WERI-Rb-1 (cell line): ENCODE results near the gene TMEM161A.

Source experiments
- DNase-seq: peaks from one replicate; pipeline ENCODE4 v3.0.0-alpha.2; 2020
- H3K27ac ChIP-seq: fragments of 250-450 bp; sonication (Bioruptor Pico); 2 replicates; pipeline ENCODE4 v1.5.1; 2020; ENCODE audit warnings: mild to moderate bottlenecking, moderate library complexity
- H3K27me3 ChIP-seq: fragments of 250-450 bp; sonication (Bioruptor Pico); 2 replicates; pipeline ENCODE4 v1.5.1; 2021; ENCODE audit warnings: mild to moderate bottlenecking, low read depth, moderate library complexity; ENCODE audit not compliant: insufficient read depth, severe bottlenecking
- H3K36me3 ChIP-seq: fragments of 250-450 bp; sonication (Bioruptor Pico); 2 replicates; pipeline ENCODE4 v1.5.1; 2020; ENCODE audit warnings: mild to moderate bottlenecking, moderate library complexity
- H3K4me3 ChIP-seq: 2 replicates; pipeline ENCODE4 v1.5.1; 2011; ENCODE audit warnings: low read depth, mild to moderate bottlenecking, control low read depth, low read length
- H3K9me3 ChIP-seq: fragments of 250-450 bp; sonication (Bioruptor Pico); 2 replicates; pipeline ENCODE4 v1.5.1; 2021; ENCODE audit warnings: mild to moderate bottlenecking, moderate library complexity; ENCODE audit not compliant: severe bottlenecking
- TF ChIP-seq, protein P1 (sequence below): IDR thresholded peaks from 2 replicates; pipeline ENCODE4 v1.5.1; 2011; ENCODE audit warnings: low read depth, mild to moderate bottlenecking, control low read depth, inconsistent platforms, low read length

TMEM161A gene

GRCh38 chr19:19169236-19170052 lies 31.2 kb upstream of the TMEM161A start:
- Histone ChIP-seq H3K36me3 (no peaks in the 10 kb centered on the region), H3K27me3 (no peaks in the 10 kb centered on the region), H3K9me3 (no peaks in the 10 kb centered on the region), H3K27ac (no peak overlapping the region), H3K4me3 (peak overlapping the region; percentile 23)
- TF ChIP-seq, protein P1, sequence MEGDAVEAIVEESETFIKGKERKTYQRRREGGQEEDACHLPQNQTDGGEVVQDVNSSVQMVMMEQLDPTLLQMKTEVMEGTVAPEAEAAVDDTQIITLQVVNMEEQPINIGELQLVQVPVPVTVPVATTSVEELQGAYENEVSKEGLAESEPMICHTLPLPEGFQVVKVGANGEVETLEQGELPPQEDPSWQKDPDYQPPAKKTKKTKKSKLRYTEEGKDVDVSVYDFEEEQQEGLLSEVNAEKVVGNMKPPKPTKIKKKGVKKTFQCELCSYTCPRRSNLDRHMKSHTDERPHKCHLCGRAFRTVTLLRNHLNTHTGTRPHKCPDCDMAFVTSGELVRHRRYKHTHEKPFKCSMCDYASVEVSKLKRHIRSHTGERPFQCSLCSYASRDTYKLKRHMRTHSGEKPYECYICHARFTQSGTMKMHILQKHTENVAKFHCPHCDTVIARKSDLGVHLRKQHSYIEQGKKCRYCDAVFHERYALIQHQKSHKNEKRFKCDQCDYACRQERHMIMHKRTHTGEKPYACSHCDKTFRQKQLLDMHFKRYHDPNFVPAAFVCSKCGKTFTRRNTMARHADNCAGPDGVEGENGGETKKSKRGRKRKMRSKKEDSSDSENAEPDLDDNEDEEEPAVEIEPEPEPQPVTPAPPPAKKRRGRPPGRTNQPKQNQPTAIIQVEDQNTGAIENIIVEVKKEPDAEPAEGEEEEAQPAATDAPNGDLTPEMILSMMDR = no peak
- DNase-seq = no peak

DNA sequence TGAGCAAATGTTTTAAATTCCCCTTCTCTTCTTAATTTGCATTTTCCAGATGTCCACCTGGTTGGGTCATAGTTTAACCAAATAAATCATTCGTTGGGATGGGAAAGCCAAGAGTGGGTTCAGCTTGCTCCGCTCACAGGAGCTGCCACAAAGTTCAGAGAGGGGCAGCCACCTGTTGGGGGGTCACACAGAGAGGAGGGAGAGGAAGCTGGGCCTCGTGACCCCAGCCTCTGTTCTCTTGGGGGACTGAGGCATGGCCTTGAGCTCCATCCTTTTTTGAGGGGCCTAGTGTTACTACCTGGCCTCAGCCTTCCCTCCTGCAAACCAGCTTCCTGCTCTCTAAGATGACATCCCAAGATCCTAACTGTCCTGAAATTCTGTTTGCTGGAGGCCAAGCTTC lies 29.3 kb upstream of the TMEM161A start:
- Histone ChIP-seq H3K4me3 (no peak overlapping the region), H3K27me3 (no peaks in the 10 kb centered on the region), H3K9me3 (no peaks in the 10 kb centered on the region), H3K27ac (no peak overlapping the region), H3K36me3 (no peaks in the 10 kb centered on the region)
- TF ChIP-seq, protein P1 = no peak
- no peak for DNase-seq

GRCh38 chr19:19165396-19165795 lies 27.1 kb upstream of the TMEM161A start:
- TF ChIP-seq, protein P1 = no peak
- Histone ChIP-seq H3K4me3 (no peak overlapping the region), H3K9me3 (peaks cover 3% of the 10 kb centered on the region), H3K27me3 (no peaks in the 10 kb centered on the region), H3K36me3 (no peaks in the 10 kb centered on the region), H3K27ac (no peak overlapping the region)
- no peak for DNase-seq

GRCh38 chr19:19162495-19162894 lies 24.2 kb upstream of the TMEM161A start:
- DNase-seq = no peak
- Histone ChIP-seq H3K9me3 (peaks cover 3% of the 10 kb centered on the region), H3K27ac (no peak overlapping the region), H3K36me3 (no peaks in the 10 kb centered on the region), H3K27me3 (no peaks in the 10 kb centered on the region), H3K4me3 (no peak overlapping the region)
- TF ChIP-seq, protein P1 = no peak

DNA sequence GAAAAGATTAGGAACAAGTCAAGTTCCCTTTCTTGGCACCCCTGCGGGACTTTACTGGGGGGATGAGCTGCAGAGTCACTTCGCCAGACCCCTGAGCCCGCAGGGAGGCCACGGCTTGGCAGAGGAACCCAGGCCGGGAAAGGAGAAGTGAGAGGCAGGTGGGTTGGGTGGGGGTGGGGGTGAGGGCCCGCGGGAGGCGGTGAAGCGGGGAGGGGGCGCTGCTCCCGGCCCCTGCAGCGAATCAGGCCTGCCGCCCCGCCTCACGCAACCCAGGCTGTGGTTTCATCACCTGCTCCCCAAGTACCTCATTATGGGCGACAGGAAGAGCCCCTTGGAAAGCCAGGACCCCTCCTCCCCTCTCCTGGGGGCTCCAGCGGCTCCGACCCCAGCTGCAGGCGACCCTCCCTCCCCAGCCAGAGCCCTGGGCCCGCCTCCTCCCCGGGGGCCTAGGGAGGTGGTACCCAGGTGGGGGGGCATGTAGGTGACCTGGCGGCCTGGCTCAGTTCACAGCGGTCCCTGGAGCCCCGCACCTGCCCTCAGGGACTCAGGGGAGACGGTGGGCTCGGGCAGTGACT lies 22.3 kb upstream of the TMEM161A start:
- no peak overlapping the region for H3K27ac ChIP-seq
- no peak overlapping the region for H3K4me3 ChIP-seq
- DNase-seq = no peak
- TF ChIP-seq, protein P1 = no peak
- H3K36me3 ChIP-seq = no peaks in the 10 kb centered on the region
- H3K27me3 ChIP-seq = no peaks in the 10 kb centered on the region
- peaks cover 3% of the 10 kb centered on the region for H3K9me3 ChIP-seq
